Right hindlimb (tissue), 1 donor: Measurements from ENCODE around the gene ELMO3.
A peak's percentile ranks its signal among the peaks of the same experiment; 100 is the strongest.

Source experiments
- DNase-seq: peaks from one replicate; pipeline ENCODE4 v3.0.0-alpha.2; 2018

Gene ELMO3

DNA sequence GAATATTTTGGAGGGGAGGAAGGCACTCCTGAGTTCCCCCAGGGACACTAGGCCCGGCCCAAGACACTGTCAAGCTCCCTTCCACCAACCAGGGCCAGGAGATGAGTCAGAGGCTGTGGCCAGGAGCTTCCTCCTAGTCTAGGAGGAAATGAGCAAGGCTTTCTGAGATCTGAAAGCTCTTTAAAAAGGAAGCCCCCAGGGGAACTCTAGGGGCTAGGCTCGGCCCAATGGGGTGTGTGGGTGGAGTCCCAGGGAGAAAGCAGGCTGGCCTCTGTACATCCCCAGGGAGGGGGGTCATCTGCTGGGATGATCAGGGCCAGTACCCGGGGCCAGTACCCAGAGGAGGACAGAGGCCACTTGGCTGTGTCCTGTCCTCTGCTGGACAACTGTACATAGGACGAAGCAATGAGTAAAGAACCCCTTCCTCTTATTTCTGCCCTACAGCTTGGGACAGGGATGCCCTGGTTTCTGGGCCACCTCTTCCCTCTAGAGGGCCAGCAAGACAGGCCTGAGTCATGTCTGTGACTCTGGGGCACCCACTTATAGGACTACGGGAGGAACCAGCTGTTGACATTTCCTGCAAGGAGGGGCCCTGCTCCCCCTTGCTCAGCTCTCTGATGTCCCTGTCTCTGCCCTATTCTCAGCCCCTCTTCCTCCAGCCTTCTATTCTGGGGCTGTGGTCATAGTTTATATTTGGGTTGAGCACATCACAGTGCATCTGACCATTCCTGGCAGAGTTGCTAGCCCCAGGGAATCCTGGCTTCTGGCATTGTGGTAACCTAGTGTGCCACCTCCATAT is 45.7 kb downstream of the ELMO3 start:
- peak; percentile 66 for DNase-seq

DNA sequence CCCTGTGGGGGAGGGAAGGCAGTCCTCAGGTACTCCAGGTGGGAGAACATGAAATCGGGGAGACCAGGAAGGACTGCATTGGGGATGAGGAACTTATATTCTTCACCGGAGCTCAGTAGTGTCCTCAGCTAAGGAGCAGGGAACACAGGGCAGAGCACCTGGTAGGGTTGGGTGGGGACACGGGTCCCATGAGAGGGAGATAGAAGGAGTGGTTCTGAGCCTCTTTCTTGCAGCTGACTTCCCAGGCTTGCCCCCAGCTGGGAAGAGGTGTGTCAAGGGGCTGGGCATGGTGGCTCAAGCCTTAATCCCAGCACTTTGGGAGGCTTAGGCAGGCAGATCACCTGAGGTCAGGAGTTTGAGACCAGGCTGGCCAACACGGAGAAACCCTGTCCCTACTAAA is 46.3 kb downstream of the ELMO3 start:
- no peak for DNase-seq

- no peak for DNase-seq
These were observed 46.7 kb downstream of the ELMO3 start for GRCh38 chr16:67245674-67246080.

DNA sequence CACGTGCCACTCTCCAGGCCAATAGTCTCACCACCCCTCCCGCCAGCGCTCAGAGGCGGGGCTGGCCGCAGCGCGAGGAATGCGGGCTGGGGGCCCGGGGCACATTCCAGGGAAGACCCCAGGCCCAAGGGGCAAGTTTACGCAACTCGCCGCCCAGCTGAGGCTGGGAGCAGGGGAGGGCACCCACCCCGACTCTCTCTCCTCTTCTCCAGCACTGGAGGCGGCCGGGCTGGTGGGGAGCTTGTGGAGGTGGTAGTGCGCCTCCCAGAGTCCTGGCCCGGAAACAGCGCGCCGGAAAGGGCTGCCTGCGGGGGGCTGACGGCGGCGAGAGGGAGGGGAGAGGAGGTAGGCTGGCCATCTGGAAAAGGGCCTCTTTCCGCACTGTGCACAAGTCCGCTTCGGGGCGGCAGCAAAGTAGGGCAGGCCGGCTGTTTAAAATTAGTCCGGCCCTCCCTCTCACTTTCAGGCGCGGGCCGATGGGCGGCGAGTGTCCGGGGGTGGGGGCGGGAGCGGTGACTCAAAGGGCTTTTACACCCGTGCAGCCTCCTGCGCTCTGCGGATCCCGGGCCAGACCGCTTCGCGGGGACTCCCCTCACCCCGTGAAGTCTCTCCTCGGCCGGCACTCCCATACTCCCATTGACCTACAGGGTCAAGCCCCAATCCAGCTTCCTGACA is 47.3 kb downstream of the ELMO3 start:
- DNase-seq, result peak; percentile 90

DNA sequence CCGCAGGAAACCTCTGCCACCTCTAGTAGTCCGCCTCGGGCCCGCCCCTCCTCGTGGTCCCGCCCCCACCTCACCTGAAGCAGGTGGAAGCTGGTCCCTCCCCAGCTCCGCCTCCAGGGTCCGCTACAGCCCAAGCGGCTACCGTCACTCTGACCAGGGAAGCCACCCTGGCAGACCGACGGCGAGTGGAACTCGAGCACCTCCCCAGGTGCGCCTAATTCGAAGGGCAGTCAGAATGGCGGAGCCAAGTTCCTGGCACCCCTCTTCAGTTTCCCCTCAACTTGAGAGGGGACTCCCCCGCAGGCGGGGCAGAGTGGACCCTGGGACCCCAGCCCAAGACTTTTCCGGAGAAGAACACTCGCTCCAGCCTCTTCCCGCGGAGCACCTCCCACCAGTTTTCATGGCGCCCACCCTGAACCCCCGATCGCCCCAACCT is 47.8 kb downstream of the ELMO3 start:
- peak; percentile 53 for DNase-seq

DNA sequence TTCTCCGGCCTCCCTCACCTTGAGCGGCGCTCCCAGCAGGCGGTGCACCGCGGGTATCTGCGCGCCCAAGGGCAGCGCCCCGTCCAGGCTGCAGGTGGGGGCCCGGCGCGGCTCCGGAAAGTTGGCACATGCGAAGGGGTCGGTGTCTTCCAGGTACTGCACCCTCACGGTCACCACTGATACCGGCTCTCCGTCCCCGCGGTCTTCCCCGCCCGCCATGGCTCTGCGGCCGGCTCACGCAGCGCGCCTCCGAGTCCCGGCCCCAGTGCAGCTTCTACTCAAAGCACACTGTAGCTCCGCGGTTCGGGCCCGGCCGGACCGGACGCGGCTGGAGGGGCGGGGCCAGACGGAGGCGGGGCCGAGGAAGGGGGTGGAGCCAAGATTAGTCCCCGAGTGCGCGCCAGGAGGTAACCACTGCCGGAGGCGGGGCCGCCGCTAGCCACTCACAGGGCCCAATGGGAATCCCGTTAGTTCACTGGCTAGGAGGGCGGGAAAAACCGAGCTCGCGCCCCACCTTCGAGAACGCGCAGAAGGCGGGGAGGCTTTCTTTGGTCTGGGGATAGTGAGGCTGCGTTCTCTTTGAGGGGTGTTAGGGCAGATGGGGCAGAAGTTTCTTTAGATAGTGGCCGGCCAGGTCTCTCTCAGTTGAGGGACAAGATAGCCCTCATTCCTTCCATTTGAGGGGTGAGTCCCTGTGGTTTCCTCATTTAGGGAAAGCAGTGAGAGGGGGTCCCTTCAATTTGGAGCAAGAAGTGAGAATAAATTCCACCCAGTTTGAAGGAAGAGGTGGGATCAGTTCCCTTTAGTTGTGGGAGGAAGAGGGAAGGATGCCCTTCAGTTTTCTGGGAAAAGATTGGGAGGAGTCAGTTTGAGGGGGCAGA is 48.5 kb downstream of the ELMO3 start, which contains the start of gene FHOD1:
Gene FHOD1 (minus strand): TSS at position 290 of the 881 bp plus-strand sequence. CDS start 71 bp downstream, at position 219.
- DNase-seq, result peak; percentile 97

DNA sequence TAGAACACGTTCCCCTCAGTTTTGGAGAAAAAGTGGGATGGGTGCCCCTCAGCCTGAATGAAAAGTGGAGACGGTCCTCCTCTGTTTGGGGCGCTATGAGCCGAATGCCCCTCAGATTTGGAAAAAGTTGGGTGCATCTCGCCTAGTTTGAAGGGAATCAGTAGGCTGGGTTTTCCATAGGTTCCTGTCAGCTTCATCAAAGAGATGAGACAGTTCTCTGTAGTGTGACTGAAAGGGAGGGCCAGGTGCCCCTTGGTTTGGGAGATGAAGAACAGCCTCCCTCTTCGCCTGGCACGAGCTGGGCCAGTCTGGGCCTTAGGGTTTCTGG is 49.1 kb downstream of the ELMO3 start:
- no peak for DNase-seq

GRCh38 chr16:67248401-67249177 is 49.7 kb downstream of the ELMO3 start, which contains the start of gene SLC9A5:
TSS of gene SLC9A5 (plus strand) at chr16:67248979. CDS start at chr16:67249015, 36 bp downstream.
- DNase-seq, result peak; percentile 53

DNA sequence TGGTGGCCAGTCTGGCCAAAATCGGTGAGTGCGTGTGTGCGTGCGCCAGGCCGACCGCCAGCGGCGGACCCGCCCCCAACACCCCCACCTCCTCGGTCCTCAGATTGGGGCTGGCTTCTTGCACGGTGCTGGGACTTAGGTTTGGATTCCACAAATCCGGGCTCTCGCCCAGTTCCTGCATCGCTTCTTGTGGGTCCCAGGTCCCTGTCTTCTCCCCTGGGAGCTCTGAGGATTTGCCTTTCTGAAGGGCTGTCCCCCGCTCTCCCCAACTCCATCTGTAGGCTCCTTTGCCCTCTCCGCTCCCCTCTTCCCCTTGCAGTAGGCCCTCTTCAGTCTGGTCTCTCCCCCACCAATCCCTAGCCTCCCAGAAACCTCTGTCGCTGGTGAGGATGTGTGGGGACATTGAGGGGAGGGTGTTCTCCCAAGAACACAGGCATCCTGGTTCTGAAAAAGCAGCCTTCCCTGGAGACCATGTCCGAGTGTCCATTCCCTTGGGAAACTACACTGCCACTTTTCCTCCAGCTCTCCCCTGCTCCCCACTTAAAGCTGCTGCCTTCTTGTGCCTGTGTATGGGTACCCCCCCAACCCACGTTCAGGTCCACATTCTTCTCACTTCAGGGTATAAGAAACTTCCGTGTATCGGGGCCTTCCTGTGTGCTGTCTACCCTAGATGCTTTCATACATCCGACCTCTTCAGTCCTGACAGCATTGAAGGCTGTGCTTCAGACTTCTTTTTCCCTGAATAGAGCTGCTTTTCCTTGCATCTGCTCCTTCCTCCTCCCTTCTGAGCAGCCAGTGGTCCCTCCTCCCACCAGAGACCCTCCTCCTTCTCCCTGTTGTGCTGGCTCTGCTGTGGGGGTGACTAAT is 50.5 kb downstream of the ELMO3 start:
- no peak for DNase-seq

- DNase-seq, result no peak
These were observed 51.1 kb downstream of the ELMO3 start for GRCh38 chr16:67250045-67250327.

GRCh38 chr16:67252609-67253497 is 53.9 kb downstream of the ELMO3 start:
- DNase-seq, result peak; percentile 15
